ENCODE results near the gene TBC1D9B. TPM values are rescaled to one million over a fixed set of nuclear protein-coding genes. Genes with fewer than 3 reads are reported as not detected.

Gene TBC1D9B
- total RNA-seq, 1 experiment from 2014 or later: 127 TPM

GRCh38 chr5:179885491-179886090 lies 22.1 kb downstream of the TBC1D9B start (continued):
- TF ChIP-seq ELF1 (IDR thresholded peaks at IDR 0.05; ENCODE audit: borderline replicate concordance, low read depth) (no peak), ATF3 (IDR thresholded peaks at IDR 0.05) (no peak), CBX3 (IDR thresholded peaks at IDR 0.05; ENCODE audit: low read depth) (no peak), SP1 (IDR thresholded peaks at IDR 0.05; ENCODE audit: low read depth) (no peak), RAD21 (IDR thresholded peaks at IDR 0.05; ENCODE audit: low read depth) (no peak), SIN3A (IDR thresholded peaks at IDR 0.05; ENCODE audit: low read depth) (no peak), ZFX (IDR thresholded peaks at IDR 0.05) (no peak), ZBTB33 (IDR thresholded peaks at IDR 0.05; ENCODE audit: extremely low read depth, insufficient replicate concordance, low read length) (no peak)

GRCh38 chr5:179883163-179883562 lies 24.5 kb downstream of the TBC1D9B start:
- Histone ChIP-seq H3K27ac (ENCODE audit: low read depth, low read length) (no peak overlapping the region), H3K4me3 (replicated peaks in 1 of 2; ENCODE audit: low read depth in 1 of 2, low read length in 2 of 2) (no peak overlapping the region), H3K4me2 (ENCODE audit: low read length) (no peak overlapping the region), H4K20me1 (ENCODE audit: insufficient read depth) (no peaks in the 10 kb centered on the region), H3K9ac (ENCODE audit: low read length) (no peak overlapping the region), H3K27me3 (ENCODE audit: insufficient read depth, low read length) (no peaks in the 10 kb centered on the region), H3K79me2 (ENCODE audit: insufficient read depth, low read length) (no peaks in the 10 kb centered on the region), H3K9me3 (ENCODE audit: control insufficient read depth in 1 of 2, insufficient read depth in 1 of 2, low read depth in 1 of 2, low read length in 2 of 2) (peaks cover 18 to 19% of the 10 kb centered on the region in 2 experiments; a peak in 3 of 4 replicates), H3K36me3 (ENCODE audit: control insufficient read depth in 1 of 2, insufficient read depth in 2 of 2, low read length in 2 of 2) (peaks cover 33 to 64% of the 10 kb centered on the region in 2 experiments), H3K4me1 (ENCODE audit: control insufficient read depth in 1 of 2, insufficient read depth in 2 of 2, low read length in 2 of 2) (no peaks in the 10 kb centered on the region), H3K9me2 (ENCODE audit: insufficient read depth) (no peaks in the 10 kb centered on the region), H2AFZ (ENCODE audit: low read depth, low read length, poor library complexity, severe bottlenecking) (no peak overlapping the region)
- no peak for TF ChIP-seq POLR2AphosphoS5 (IDR thresholded peaks at IDR 0.05; ENCODE audit: low read depth, low read length)
- no peak for TF ChIP-seq CBX3 (IDR thresholded peaks at IDR 0.05; ENCODE audit: low read depth)
- no peak for TF ChIP-seq TCF7L2 (IDR thresholded peaks at IDR 0.05; ENCODE audit: borderline replicate concordance, extremely low read depth, insufficient read depth, insufficient read length)
- TF ChIP-seq CEBPB (IDR thresholded peaks at IDR 0.05; ENCODE audit: low read depth): no peak
- no peak for TF ChIP-seq EGR1 (IDR thresholded peaks at IDR 0.05; ENCODE audit: low read depth)
- TF ChIP-seq EZH2phosphoT487 (IDR thresholded peaks at IDR 0.05; ENCODE audit: borderline replicate concordance): no peak
- TF ChIP-seq SP1 (IDR thresholded peaks at IDR 0.05; ENCODE audit: low read depth): no peak
- TF ChIP-seq, protein P1, sequence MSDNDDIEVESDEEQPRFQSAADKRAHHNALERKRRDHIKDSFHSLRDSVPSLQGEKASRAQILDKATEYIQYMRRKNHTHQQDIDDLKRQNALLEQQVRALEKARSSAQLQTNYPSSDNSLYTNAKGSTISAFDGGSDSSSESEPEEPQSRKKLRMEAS (IDR thresholded peaks at IDR 0.05): no peak
- ATAC-seq (no peak), DNase-seq (ENCODE audit: low read depth, low spot score) (no peak)
- ChIA-PET CTCF (no interaction called here), POLR2A (no interaction called here), RAD21 (ENCODE audit: low non-redundant PET in 1 of 2, low total read pairs in 2 of 2, uncharacterized antibody in 2 of 2, unreplicated experiment in 2 of 2) (no interaction called here)
- no TSS peak for BruUV-seq (replicated peaks)
- intact Hi-C loops (cut with micrococcal nuclease): no loop called here

Measured in HCT116 (cell line).